HG03064 (cell line): ENCODE measurements around the gene TSHZ2.

Source experiments
- ATAC-seq: cut with Tn5 transposase; IDR thresholded peaks from one replicate; pipeline ENCODE4 v1.9.1; 2021; ENCODE audit warnings: low read depth; ENCODE audit not compliant: unreplicated experiment

TSHZ2 gene

GRCh38 chr20:52992632-52993031 is 20.5 kb downstream of the TSHZ2 start:
- ATAC-seq, result no peak

- no peak for ATAC-seq
Measured at GRCh38 chr20:52993076-52993475, 20.9 kb downstream of the TSHZ2 start.

- no peak for ATAC-seq
Measured at GRCh38 chr20:52994184-52994970, 22.2 kb downstream of the TSHZ2 start.

GRCh38 chr20:52996130-52996529 is 24.0 kb downstream of the TSHZ2 start:
- no peak for ATAC-seq

GRCh38 chr20:52996658-52997057 is 24.5 kb downstream of the TSHZ2 start:
- no peak for ATAC-seq

- no peak for ATAC-seq
Measured at GRCh38 chr20:52998268-52998667, 26.1 kb downstream of the TSHZ2 start.

GRCh38 chr20:52999040-52999439 is 26.9 kb downstream of the TSHZ2 start:
- ATAC-seq, result no peak

GRCh38 chr20:53001498-53002301 is 29.5 kb downstream of the TSHZ2 start:
- peak; percentile 73 for ATAC-seq

GRCh38 chr20:53002786-53003185 is 30.6 kb downstream of the TSHZ2 start:
- ATAC-seq, result no peak

GRCh38 chr20:53003420-53004154 is 31.4 kb downstream of the TSHZ2 start:
- ATAC-seq, result no peak

GRCh38 chr20:53004267-53004813 is 32.2 kb downstream of the TSHZ2 start:
- ATAC-seq, result no peak

- no peak for ATAC-seq
Measured at GRCh38 chr20:53009979-53010735, 38.0 kb downstream of the TSHZ2 start.

GRCh38 chr20:53011640-53012039 is 39.5 kb downstream of the TSHZ2 start:
- no peak for ATAC-seq

GRCh38 chr20:53013183-53013582 is 41.0 kb downstream of the TSHZ2 start:
- no peak for ATAC-seq

- ATAC-seq, result no peak
Measured at GRCh38 chr20:53013847-53014246, 41.7 kb downstream of the TSHZ2 start.

- no peak for ATAC-seq
Measured at GRCh38 chr20:53016071-53016470, 43.9 kb downstream of the TSHZ2 start.

GRCh38 chr20:53016534-53017042 is 44.4 kb downstream of the TSHZ2 start:
- ATAC-seq, result no peak

GRCh38 chr20:53017206-53017605 is 45.0 kb downstream of the TSHZ2 start:
- ATAC-seq, result no peak

- no peak for ATAC-seq
Measured at GRCh38 chr20:53019464-53019863, 47.3 kb downstream of the TSHZ2 start.

GRCh38 chr20:53020376-53020775 is 48.2 kb downstream of the TSHZ2 start:
- no peak for ATAC-seq
